Upper lobe of left lung (tissue), 6 donors: Measurements from ENCODE around the gene CYLD. TPM values are rescaled to one million over a fixed set of nuclear protein-coding genes. Genes with fewer than 3 reads are reported as not detected.

Experiments
- ATAC-seq, 2 donors: fragments of 200-7000 bp; cut with Tn5 transposase; one replicate each; pipeline ENCODE4 v1.9.1; 2022; ENCODE audit warnings: mild to moderate bottlenecking in 2 of 2, moderate library complexity in 2 of 2; ENCODE audit not compliant: low FRiP score in 2 of 2
- DNase-seq, 2 donors: peaks; one replicate each; pipeline ENCODE4 v3.0.0-alpha.2; 2019 to 2020
- H3K27ac ChIP-seq, 4 donors: fragments of 200-600 bp; sonication (generic); one replicate each; pipeline ENCODE4 v1.5.1; 2016 to 2019
- H3K27me3 ChIP-seq, 4 donors: fragments of 200-600 bp; sonication (generic); one replicate each; pipeline ENCODE4 v1.5.1; 2017 to 2019
- H3K36me3 ChIP-seq, 4 donors: fragments of 200-600 bp; sonication (generic); one replicate each; pipeline ENCODE4 v1.5.1; 2016 to 2019
- H3K4me1 ChIP-seq, 4 donors: fragments of 200-600 bp; sonication (generic); one replicate each; pipeline ENCODE4 v1.5.1; 2018 to 2019
- H3K4me3 ChIP-seq, 4 donors: fragments of 200-600 bp; sonication (generic); one replicate each; pipeline ENCODE4 v1.5.1; 2017 to 2019; ENCODE audit warnings: mild to moderate bottlenecking in 2 of 4, moderate library complexity in 1 of 4
- H3K9me3 ChIP-seq, 4 donors: fragments of 200-600 bp; sonication (generic); one replicate each; pipeline ENCODE4 v1.5.1; 2018 to 2019
- EP300 ChIP-seq, 4 donors: sonication (generic); formaldehyde crosslinking; IDR thresholded peaks; one replicate each; pipeline ENCODE4 v1.5.1; 2017; ENCODE audit warnings: antibody characterized with exemption in 4 of 4, control low read depth in 2 of 4
- POLR2A ChIP-seq, 4 donors: fragments of 450-650 bp; IDR thresholded peaks; one replicate each; pipeline ENCODE4 v1.5.1; 2016 to 2017; ENCODE audit warnings: antibody characterized with exemption in 4 of 4, mild to moderate bottlenecking in 2 of 4
- POLR2AphosphoS5 ChIP-seq, 2 donors: sonication (generic); formaldehyde crosslinking; IDR thresholded peaks; one replicate each; pipeline ENCODE4 v1.5.1; 2017; ENCODE audit warnings: antibody characterized with exemption in 2 of 2
- WGBS, 2 donors: methylation state at CpG; one replicate each; pipeline ENCODE4 v1.1.5; 2017 to 2018; 5-methylcytosine and 5-hydroxymethylcytosine counted together
- total RNA-seq, 6 donors: library from RNA; depleted of rRNA in 4 of 6; stranded (reverse); fragments of >200 nt in 4 of 6; gene quantifications; one replicate each; pipeline versions ENCODE4 v1.1.0 to v1.2.1, GENCODE V29; 2016 to 2021
- TF ChIP-seq, protein P1 (sequence below), 6 experiments: fragments of 450-650 bp in 4 of 6; fragments of 200-600 bp in 2 of 6; sonication (generic) in 2 of 6; IDR thresholded peaks; one replicate each; pipeline ENCODE4 v1.5.1; 2016 to 2019; ENCODE audit warnings: antibody characterized with exemption in 6 of 6
- donor health status: DM: no; HTN: no; CAD: no; lungs with moderate emphysema.
- donor health status: DM: no; HTN: yes; CAD: no; lungs with severe emphysema.

The CYLD gene
- total RNA-seq, 6 donors from 2014 or later, result 25.5 to 72.1 (median 46.1) TPM

DNA sequence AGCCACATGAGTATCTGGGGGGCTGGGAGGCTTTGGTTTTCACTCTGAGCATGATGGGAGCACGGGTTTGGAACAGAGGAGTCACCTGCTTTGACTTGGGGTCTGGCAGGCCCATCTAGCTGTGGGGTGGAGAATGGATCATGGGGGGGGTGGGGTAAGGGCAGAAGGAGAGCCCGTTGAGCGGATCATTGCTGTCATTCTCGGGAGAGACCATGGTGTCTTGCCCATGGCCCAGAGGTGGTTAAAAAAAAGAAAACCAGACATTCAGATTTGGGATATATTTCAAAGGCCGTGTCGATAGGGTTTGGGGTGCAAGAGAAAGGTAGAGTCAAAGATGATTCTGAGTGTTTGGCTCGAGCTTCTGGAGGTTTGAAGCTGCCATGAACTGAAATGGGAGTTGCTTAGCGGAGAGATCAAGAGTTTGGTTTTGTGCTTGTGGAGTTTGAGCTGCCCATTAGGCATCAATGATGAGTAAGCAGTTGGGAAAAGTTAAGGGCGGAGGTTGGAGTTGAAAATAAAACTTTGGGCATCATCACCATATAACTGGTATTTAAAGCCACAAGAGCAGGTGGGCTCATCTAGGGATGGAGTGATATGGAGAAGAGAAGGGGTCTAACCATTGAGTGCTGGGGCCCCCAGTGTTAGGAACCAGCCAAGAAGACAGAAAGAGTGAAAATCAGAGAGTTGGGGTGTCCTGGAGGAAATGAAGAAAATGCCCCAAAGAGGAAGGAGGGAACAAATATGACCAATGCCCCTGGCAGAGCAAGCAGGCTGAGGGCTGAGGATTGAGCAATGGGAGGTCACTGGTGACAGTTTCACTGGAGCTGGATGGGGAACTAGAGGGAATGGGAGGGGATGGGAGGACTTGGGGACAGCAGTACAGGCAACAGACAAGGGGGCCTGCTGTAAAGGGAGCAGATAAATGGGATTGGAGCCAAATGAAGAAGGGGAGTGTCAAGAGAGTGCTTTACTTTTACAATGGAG, 46.6 kb upstream of the CYLD start:
- ATAC-seq, result peak in 1 of 2 donors; percentile 68
- WGBS, 2 donors, result 91 to 94% methylated on average over 9 of the region's 9 CpGs
- H3K27ac ChIP-seq, result peak overlapping the region; percentile 77 to 89 (median 87)

DNA sequence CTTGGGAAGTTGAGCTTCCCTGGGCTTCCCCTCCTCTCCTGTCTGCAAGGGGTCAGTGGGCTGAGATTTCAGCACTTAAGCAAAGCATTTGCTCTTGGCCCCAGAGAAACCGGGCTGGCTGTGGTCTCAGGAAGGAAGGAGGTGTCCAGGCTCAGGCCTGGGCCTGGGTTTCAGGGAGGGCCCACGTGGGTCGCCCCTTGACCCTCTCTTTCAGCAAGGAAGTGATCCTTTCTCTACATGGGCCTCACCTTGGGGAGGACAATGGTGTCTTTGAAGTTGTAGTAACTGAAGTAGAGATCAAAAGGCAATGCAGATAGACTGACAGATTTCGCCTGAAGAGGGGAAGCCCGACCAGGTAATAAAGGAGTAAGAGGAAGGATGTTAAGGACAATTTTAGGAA, 45.8 kb upstream of the CYLD start:
- no peaks in the 10 kb centered on the region for H3K27me3 ChIP-seq
- H3K9me3 ChIP-seq, result no peaks in the 10 kb centered on the region
- peak overlapping the region; percentile 77 to 89 (median 87) for H3K27ac ChIP-seq
- peaks cover 26 to 60% (median 40%) of the 10 kb centered on the region in 4 donors for H3K4me1 ChIP-seq
- TF ChIP-seq EP300 (IDR thresholded peaks at IDR 0.05) (no peak), POLR2AphosphoS5 (IDR thresholded peaks at IDR 0.05) (no peak), POLR2A (IDR thresholded peaks at IDR 0.05) (no peak)
- TF ChIP-seq, protein P1, sequence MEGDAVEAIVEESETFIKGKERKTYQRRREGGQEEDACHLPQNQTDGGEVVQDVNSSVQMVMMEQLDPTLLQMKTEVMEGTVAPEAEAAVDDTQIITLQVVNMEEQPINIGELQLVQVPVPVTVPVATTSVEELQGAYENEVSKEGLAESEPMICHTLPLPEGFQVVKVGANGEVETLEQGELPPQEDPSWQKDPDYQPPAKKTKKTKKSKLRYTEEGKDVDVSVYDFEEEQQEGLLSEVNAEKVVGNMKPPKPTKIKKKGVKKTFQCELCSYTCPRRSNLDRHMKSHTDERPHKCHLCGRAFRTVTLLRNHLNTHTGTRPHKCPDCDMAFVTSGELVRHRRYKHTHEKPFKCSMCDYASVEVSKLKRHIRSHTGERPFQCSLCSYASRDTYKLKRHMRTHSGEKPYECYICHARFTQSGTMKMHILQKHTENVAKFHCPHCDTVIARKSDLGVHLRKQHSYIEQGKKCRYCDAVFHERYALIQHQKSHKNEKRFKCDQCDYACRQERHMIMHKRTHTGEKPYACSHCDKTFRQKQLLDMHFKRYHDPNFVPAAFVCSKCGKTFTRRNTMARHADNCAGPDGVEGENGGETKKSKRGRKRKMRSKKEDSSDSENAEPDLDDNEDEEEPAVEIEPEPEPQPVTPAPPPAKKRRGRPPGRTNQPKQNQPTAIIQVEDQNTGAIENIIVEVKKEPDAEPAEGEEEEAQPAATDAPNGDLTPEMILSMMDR (IDR thresholded peaks at IDR 0.05), result no peak
- H3K36me3 ChIP-seq, result no peaks in the 10 kb centered on the region
- no peak for ATAC-seq
- H3K4me3 ChIP-seq, result peak overlapping the region in 1 of 4 donors; percentile 1
- 29 to 34% methylated on average over 4 to 5 of the region's 5 CpGs for WGBS, 2 donors
- DNase-seq, result peak in 1 of 2 donors; percentile 25

More for the DNA sequence above, 46.6 kb upstream of the CYLD start:
- Histone ChIP-seq H3K4me3 (peak overlapping the region in 1 of 4 donors; percentile 66), H3K27me3 (no peaks in the 10 kb centered on the region), H3K4me1 (peaks cover 26 to 60% (median 40%) of the 10 kb centered on the region in 4 donors), H3K36me3 (no peaks in the 10 kb centered on the region), H3K9me3 (no peaks in the 10 kb centered on the region)
- DNase-seq, result peak in 1 of 2 donors; percentile 76
- TF ChIP-seq EP300 (IDR thresholded peaks at IDR 0.05), result no peak
- peak in 1 of 4 donors; percentile 51 for TF ChIP-seq POLR2A (IDR thresholded peaks at IDR 0.05)
- TF ChIP-seq POLR2AphosphoS5 (IDR thresholded peaks at IDR 0.05), result peak; percentile 50 to 66
- TF ChIP-seq, protein P1 (IDR thresholded peaks at IDR 0.05), result no peak

DNA sequence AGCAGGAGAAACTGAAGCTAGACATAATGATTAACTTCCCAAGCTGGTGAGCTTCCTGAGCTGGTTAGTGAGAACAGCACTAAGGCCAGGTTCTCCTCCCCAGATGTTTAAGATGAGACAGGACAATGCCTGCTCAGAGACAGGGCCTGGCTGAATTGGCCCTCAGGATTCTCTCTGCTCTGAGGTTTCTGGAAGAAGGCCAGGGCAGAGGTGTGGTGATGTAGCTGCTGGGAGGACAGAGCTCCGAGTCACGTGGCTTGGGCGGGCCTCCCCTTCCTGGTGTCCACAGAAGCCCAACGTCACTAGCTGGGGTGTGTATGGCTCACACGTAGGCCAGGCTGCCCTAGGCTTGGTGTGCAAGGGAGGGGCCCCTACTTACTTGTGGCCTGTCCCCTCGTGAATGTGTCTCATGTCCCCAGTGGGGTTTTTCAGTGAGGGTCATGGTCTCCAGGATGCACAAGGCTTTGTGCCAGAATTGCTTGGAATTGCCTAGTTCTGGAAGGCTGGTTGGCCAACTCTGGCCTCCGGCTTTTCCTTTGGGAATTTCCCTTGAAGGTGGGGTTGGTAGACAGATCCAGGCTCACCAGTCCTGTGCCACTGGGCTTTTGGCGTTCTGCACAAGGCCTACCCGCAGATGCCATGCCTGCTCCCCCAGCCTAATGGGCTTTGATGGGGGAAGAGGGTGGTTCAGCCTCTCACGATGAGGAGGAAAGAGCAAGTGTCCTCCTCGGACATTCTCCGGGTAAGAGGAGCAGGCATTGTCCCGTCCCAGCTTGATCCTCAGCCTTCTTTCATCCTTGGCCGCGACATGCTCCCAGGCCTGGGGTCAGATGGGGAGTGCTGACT, 45.1 kb upstream of the CYLD start:
- peak overlapping the region; percentile 77 to 89 (median 87) for H3K27ac ChIP-seq
- peaks cover 26 to 60% (median 40%) of the 10 kb centered on the region in 4 donors for H3K4me1 ChIP-seq
- H3K36me3 ChIP-seq, result no peaks in the 10 kb centered on the region
- H3K4me3 ChIP-seq, result peak overlapping the region in 1 of 4 donors; percentile 54
- peak in 1 of 2 donors; percentile 97 for DNase-seq
- peak; percentile 78 to 87 for ATAC-seq
- TF ChIP-seq EP300 (IDR thresholded peaks at IDR 0.05) (peak in 2 of 4 donors; percentile 18 to 80), POLR2AphosphoS5 (IDR thresholded peaks at IDR 0.05) (peak in 1 of 2 donors; percentile 75), POLR2A (IDR thresholded peaks at IDR 0.05) (peak in 2 of 4 donors; percentile 25 to 48)
- TF ChIP-seq, protein P1 (IDR thresholded peaks at IDR 0.05), result no peak
- no peaks in the 10 kb centered on the region for H3K27me3 ChIP-seq
- no peaks in the 10 kb centered on the region for H3K9me3 ChIP-seq
- WGBS, 2 donors, result 66 to 80% methylated on average over 11 to 15 of the region's 15 CpGs

DNA sequence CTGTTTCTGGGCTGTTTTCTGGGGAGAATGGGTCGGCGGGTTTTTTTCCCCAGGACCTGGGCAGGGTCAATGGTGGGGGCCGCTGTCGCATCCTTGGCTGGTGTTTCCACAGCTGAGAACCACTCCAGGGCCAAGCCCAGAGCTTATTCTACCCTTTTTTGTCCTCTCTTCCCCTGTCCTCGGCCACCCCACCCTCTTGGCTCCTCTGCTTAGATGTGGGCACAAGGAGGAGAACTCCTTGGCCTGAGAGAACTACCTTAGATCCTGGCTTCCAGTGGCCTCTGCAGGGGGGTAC, 44.5 kb upstream of the CYLD start:
- Histone ChIP-seq H3K27ac (peak overlapping the region; percentile 77 to 89 (median 87)), H3K9me3 (no peaks in the 10 kb centered on the region), H3K36me3 (no peaks in the 10 kb centered on the region), H3K27me3 (no peaks in the 10 kb centered on the region), H3K4me3 (peak overlapping the region in 2 of 4 donors; percentile 53 to 54), H3K4me1 (peaks cover 26 to 60% (median 40%) of the 10 kb centered on the region in 4 donors)
- ATAC-seq (no peak), DNase-seq (peak in 1 of 2 donors; percentile 21)
- WGBS, 2 donors, result 92 to 95% methylated on average over 5 of the region's 5 CpGs
- TF ChIP-seq, protein P1 (IDR thresholded peaks at IDR 0.05), result no peak
- TF ChIP-seq POLR2AphosphoS5 (IDR thresholded peaks at IDR 0.05) (no peak), POLR2A (IDR thresholded peaks at IDR 0.05) (no peak), EP300 (IDR thresholded peaks at IDR 0.05) (no peak)
